HepG2 (cell line): ENCODE measurements around the gene TUBB3. TPM values are rescaled to one million over a fixed set of nuclear protein-coding genes. Genes with fewer than 3 reads are reported as not detected.

Source experiments
- CCDC6 ChIP-seq: sonication (generic); formaldehyde crosslinking; IDR thresholded peaks from 2 replicates; pipeline ENCODE4 v1.8.1; 2022; ENCODE audit warnings: mild to moderate bottlenecking, missing genetic modification reagents, moderate library complexity
- MIXL1 ChIP-seq: IDR thresholded peaks from 2 replicates; pipeline ENCODE4 v1.6.1; 2016
- SIN3B ChIP-seq: fragments of 150-350 bp; IDR thresholded peaks from 2 replicates; pipeline ENCODE4 v1.6.1; 2014; ENCODE audit warnings: low read length
- ZNF136 ChIP-seq: sonication (generic); formaldehyde crosslinking; IDR thresholded peaks from 2 replicates; pipeline ENCODE4 v1.8.1; 2022; ENCODE audit warnings: low read depth, mild to moderate bottlenecking, moderate library complexity, missing genetic modification reagents
- ZNF317 ChIP-seq: sonication (generic); formaldehyde crosslinking; IDR thresholded peaks from 2 replicates; pipeline ENCODE4 v1.5.0; 2020; ENCODE audit warnings: mild to moderate bottlenecking, missing genetic modification reagents
- ZNF451 ChIP-seq: sonication (generic); formaldehyde crosslinking; IDR thresholded peaks from 2 replicates; pipeline ENCODE4 v1.5.0; 2020; ENCODE audit warnings: mild to moderate bottlenecking, missing genetic modification reagents
- ZNF569 ChIP-seq: sonication (generic); formaldehyde crosslinking; IDR thresholded peaks from 2 replicates; pipeline ENCODE4 v1.5.0; 2020; ENCODE audit warnings: mild to moderate bottlenecking, missing genetic modification reagents, moderate library complexity, borderline replicate concordance
- ZNF703 ChIP-seq: sonication (generic); formaldehyde crosslinking; IDR thresholded peaks from 2 replicates; pipeline ENCODE4 v1.5.1; 2020; ENCODE audit warnings: missing genetic modification reagents, mild to moderate bottlenecking, moderate library complexity, borderline replicate concordance
- ZNF761 ChIP-seq: sonication (generic); formaldehyde crosslinking; conservative IDR thresholded peaks from 2 replicates; pipeline ENCODE4 v1.4.0; 2020; ENCODE audit warnings: mild to moderate bottlenecking, missing genetic modification reagents
- polyA plus RNA-seq, 8 experiments: library from polyadenylated mRNA; depleted of rRNA in 3 of 8; stranded (reverse) in 7 of 8; unstranded in 1 of 8; fragments of >200 nt; fragmentation: Illumina TruSeq in 4 of 8; extraction: Trizol in 4 of 8; gene quantifications; 2 replicates each; pipeline versions ENCODE4 v1.2.1 to v1.2.3, GENCODE V29; 2011 to 2016; ENCODE audit warnings: low read depth in 4 of 8, missing spikeins in 1 of 8, mixed read lengths in 1 of 8; ENCODE audit not compliant: insufficient read depth in 1 of 8
- total RNA-seq, 5 experiments: library from RNA; depleted of rRNA; stranded (reverse); fragments of >200 nt; fragmentation: Illumina TruSeq; extraction: Trizol; gene quantifications; 2 replicates each; pipeline ENCODE4 v1.2.3, GENCODE V29; 2016; ENCODE audit warnings: low read depth in 1 of 5
- TF ChIP-seq, protein P1 (sequence below): sonication (generic); formaldehyde crosslinking; IDR thresholded peaks from 2 replicates; pipeline ENCODE4 v1.4.0; 2020; ENCODE audit warnings: missing genetic modification reagents, mild to moderate bottlenecking, borderline replicate concordance
- TF ChIP-seq, protein P2 (sequence below): sonication (generic); formaldehyde crosslinking; IDR thresholded peaks from 2 replicates; pipeline ENCODE4 v1.5.0; 2020; ENCODE audit warnings: missing genetic modification reagents, mild to moderate bottlenecking, borderline replicate concordance
- TF ChIP-seq, protein P3 (sequence below): sonication (generic); formaldehyde crosslinking; conservative IDR thresholded peaks from 2 replicates; pipeline ENCODE4 v1.4.0; 2020; ENCODE audit warnings: missing genetic modification reagents
- TF ChIP-seq, protein P4 (sequence below), 2 experiments: sonication (generic) in 1 of 2; formaldehyde crosslinking in 1 of 2; IDR thresholded peaks; 2 replicates each; pipeline versions ENCODE4 v1.4.0 to v1.6.1; 2018 to 2020; ENCODE audit warnings: missing genetic modification reagents in 2 of 2, borderline replicate concordance in 1 of 2, low read depth in 1 of 2, mild to moderate bottlenecking in 1 of 2, missing biosample characterization in 1 of 2
- TF ChIP-seq, protein P5 (sequence below): sonication (generic); formaldehyde crosslinking; IDR thresholded peaks from 2 replicates; pipeline ENCODE4 v1.4.0; 2020; ENCODE audit warnings: missing genetic modification reagents, borderline replicate concordance

Gene TUBB3
- total and polyA plus RNA-seq, 2 of the 13 experiments (the other 11 are each of a cell fraction or from before 2014, with no cell fraction given) = 110 to 185 TPM

GRCh38 chr16:89915303-89916232 is 7.6 kb upstream of the TUBB3 start (continued):
- TF ChIP-seq ZNF569 (no peak), ZNF451 (CRISPR knock-in tag) (peak; percentile 98), SIN3B (no peak), ZNF136 (CRISPR knock-in tag) (peak; percentile 95), CCDC6 (CRISPR knock-in tag) (peak; percentile 81), ZNF761 (peak; percentile 95), MIXL1 (CRISPR knock-in tag) (peak; percentile 56; the same call in 1 of the 2 replicates), ZNF703 (CRISPR knock-in tag) (peak; percentile 76; the same call in 1 of the 2 replicates), ZNF317 (CRISPR knock-in tag) (peak; percentile 79; the same call in 1 of the 2 replicates)
- TF ChIP-seq, protein P1, sequence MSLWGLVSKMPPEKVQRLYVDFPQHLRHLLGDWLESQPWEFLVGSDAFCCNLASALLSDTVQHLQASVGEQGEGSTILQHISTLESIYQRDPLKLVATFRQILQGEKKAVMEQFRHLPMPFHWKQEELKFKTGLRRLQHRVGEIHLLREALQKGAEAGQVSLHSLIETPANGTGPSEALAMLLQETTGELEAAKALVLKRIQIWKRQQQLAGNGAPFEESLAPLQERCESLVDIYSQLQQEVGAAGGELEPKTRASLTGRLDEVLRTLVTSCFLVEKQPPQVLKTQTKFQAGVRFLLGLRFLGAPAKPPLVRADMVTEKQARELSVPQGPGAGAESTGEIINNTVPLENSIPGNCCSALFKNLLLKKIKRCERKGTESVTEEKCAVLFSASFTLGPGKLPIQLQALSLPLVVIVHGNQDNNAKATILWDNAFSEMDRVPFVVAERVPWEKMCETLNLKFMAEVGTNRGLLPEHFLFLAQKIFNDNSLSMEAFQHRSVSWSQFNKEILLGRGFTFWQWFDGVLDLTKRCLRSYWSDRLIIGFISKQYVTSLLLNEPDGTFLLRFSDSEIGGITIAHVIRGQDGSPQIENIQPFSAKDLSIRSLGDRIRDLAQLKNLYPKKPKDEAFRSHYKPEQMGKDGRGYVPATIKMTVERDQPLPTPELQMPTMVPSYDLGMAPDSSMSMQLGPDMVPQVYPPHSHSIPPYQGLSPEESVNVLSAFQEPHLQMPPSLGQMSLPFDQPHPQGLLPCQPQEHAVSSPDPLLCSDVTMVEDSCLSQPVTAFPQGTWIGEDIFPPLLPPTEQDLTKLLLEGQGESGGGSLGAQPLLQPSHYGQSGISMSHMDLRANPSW (CRISPR knock-in tag) = peak; percentile 50; the same call in 1 of the 2 replicates
- TF ChIP-seq, protein P2, sequence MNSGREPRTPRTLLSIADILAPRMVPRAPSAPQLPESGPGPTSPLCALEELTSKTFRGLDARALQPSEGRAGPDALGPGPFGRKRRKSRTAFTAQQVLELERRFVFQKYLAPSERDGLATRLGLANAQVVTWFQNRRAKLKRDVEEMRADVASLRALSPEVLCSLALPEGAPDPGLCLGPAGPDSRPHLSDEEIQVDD (CRISPR knock-in tag) = peak; percentile 92; the same call in 1 of the 2 replicates
- TF ChIP-seq, protein P3, sequence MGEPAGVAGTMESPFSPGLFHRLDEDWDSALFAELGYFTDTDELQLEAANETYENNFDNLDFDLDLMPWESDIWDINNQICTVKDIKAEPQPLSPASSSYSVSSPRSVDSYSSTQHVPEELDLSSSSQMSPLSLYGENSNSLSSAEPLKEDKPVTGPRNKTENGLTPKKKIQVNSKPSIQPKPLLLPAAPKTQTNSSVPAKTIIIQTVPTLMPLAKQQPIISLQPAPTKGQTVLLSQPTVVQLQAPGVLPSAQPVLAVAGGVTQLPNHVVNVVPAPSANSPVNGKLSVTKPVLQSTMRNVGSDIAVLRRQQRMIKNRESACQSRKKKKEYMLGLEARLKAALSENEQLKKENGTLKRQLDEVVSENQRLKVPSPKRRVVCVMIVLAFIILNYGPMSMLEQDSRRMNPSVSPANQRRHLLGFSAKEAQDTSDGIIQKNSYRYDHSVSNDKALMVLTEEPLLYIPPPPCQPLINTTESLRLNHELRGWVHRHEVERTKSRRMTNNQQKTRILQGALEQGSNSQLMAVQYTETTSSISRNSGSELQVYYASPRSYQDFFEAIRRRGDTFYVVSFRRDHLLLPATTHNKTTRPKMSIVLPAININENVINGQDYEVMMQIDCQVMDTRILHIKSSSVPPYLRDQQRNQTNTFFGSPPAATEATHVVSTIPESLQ (CRISPR knock-in tag) = no peak
- TF ChIP-seq, protein P4, sequence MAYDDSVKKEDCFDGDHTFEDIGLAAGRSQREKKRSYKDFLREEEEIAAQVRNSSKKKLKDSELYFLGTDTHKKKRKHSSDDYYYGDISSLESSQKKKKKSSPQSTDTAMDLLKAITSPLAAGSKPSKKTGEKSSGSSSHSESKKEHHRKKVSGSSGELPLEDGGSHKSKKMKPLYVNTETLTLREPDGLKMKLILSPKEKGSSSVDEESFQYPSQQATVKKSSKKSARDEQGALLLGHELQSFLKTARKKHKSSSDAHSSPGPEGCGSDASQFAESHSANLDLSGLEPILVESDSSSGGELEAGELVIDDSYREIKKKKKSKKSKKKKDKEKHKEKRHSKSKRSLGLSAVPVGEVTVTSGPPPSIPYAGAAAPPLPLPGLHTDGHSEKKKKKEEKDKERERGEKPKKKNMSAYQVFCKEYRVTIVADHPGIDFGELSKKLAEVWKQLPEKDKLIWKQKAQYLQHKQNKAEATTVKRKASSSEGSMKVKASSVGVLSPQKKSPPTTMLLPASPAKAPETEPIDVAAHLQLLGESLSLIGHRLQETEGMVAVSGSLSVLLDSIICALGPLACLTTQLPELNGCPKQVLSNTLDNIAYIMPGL (CRISPR knock-in tag; IDR thresholded peaks at IDR 0.05; ENCODE audit: borderline replicate concordance in 1 of 2, low read depth in 1 of 2) = peak; percentile 39 to 63; a peak in 3 of 4 replicates
- TF ChIP-seq, protein P5, sequence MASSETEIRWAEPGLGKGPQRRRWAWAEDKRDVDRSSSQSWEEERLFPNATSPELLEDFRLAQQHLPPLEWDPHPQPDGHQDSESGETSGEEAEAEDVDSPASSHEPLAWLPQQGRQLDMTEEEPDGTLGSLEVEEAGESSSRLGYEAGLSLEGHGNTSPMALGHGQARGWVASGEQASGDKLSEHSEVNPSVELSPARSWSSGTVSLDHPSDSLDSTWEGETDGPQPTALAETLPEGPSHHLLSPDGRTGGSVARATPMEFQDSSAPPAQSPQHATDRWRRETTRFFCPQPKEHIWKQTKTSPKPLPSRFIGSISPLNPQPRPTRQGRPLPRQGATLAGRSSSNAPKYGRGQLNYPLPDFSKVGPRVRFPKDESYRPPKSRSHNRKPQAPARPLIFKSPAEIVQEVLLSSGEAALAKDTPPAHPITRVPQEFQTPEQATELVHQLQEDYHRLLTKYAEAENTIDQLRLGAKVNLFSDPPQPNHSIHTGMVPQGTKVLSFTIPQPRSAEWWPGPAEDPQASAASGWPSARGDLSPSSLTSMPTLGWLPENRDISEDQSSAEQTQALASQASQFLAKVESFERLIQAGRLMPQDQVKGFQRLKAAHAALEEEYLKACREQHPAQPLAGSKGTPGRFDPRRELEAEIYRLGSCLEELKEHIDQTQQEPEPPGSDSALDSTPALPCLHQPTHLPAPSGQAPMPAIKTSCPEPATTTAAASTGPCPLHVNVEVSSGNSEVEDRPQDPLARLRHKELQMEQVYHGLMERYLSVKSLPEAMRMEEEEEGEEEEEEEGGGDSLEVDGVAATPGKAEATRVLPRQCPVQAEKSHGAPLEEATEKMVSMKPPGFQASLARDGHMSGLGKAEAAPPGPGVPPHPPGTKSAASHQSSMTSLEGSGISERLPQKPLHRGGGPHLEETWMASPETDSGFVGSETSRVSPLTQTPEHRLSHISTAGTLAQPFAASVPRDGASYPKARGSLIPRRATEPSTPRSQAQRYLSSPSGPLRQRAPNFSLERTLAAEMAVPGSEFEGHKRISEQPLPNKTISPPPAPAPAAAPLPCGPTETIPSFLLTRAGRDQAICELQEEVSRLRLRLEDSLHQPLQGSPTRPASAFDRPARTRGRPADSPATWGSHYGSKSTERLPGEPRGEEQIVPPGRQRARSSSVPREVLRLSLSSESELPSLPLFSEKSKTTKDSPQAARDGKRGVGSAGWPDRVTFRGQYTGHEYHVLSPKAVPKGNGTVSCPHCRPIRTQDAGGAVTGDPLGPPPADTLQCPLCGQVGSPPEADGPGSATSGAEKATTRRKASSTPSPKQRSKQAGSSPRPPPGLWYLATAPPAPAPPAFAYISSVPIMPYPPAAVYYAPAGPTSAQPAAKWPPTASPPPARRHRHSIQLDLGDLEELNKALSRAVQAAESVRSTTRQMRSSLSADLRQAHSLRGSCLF (CRISPR knock-in tag) = 0 out of 2 replicates have a peak, but pooled peaks have one; percentile 88
